GM12801 (cell line): ENCODE data around the gene BLACAT1.

Experiments
- CTCF ChIP-seq: IDR thresholded peaks from one replicate; pipeline ENCODE4 v1.5.1; 2011; ENCODE audit warnings: control low read depth; ENCODE audit not compliant: insufficient read length; ENCODE audit errors: extremely low read depth

BLACAT1 gene

GRCh38 chr1:205456868-205457745, 1.3 kb upstream of the BLACAT1 start:
- no peak for TF ChIP-seq CTCF

- no peak for TF ChIP-seq CTCF
Observed at GRCh38 chr1:205456383-205456867, 580 bp upstream of the BLACAT1 start.

GRCh38 chr1:205454903-205455335, 926 bp downstream of the BLACAT1 start:
- TF ChIP-seq CTCF, result no peak

- TF ChIP-seq CTCF, result no peak
Observed at GRCh38 chr1:205453466-205453865, 2.4 kb downstream of the BLACAT1 start.

GRCh38 chr1:205452933-205453332, 2.9 kb downstream of the BLACAT1 start:
- no peak for TF ChIP-seq CTCF

- TF ChIP-seq CTCF, result no peak
Observed at GRCh38 chr1:205452364-205452763, 3.5 kb downstream of the BLACAT1 start.

- no peak for TF ChIP-seq CTCF
Observed at GRCh38 chr1:205451759-205452164, 4.1 kb downstream of the BLACAT1 start.
